ENCODE measurements around the gene CDX1. TPM values are rescaled to one million over a fixed set of nuclear protein-coding genes. Genes with fewer than 3 reads are reported as not detected.

CDX1 gene
- total RNA-seq, 2 donors from 2014 or later, result not detected

GRCh38 chr5:150136305-150137167 is 30.0 kb upstream of the CDX1 start:
- ATAC-seq (no peak), DNase-seq (no peak)
- H3K27me3 Mint-ChIP-seq, result peaks cover 24% of the 10 kb centered on the region
- H3K36me3 Mint-ChIP-seq (ENCODE audit: low read depth), result no peaks in the 10 kb centered on the region
- H3K27ac Mint-ChIP-seq, result no peak overlapping the region
- peaks cover 3% of the 10 kb centered on the region for H3K4me1 Mint-ChIP-seq
- no peaks in the 10 kb centered on the region for H3K9me3 ChIP-seq (ENCODE audit: control insufficient read depth, low read length, poor library complexity, severe bottlenecking)
- H3K4me3 Mint-ChIP-seq, result no peak overlapping the region

DNA sequence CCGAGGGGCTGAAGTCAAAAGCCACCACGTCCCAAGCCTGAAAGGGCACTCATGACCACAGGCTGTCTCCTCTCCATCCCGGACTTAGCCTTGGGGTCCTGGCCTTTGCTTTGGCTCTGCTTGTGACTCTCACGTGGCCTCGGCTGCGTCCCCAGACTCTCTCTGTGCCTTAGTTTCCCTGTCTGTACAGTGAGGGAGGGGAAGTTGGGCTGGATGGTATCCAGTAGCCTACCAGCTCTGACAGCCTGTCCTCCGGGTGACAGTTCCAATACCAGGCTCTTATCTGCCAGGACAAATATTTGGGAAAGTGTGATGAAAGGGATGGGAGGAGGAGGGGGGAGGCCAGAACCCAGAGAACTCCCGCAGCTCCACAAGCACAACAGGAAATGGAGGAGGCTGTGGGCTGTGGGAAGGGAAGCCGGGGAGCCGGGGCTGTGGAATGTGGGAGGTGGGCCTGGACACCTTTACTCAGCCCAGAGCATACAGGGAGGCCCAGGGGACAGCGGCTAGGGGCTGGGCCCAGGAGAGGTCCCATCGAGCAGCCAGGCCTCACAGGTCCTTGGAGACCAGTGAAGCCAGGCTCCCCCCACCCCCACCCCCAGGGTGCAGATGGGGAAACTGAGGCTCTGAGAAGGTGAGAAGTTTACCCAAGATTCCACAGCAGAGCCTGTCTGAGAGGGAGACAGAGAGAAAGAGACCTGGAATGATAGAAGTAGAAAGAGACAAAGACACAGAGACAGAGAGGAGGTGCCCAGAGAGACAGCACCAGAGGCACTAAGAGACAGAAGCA is 29.2 kb upstream of the CDX1 start:
- DNase-seq, result no peak
- ATAC-seq, result no peak
- no peak overlapping the region for H3K27ac Mint-ChIP-seq
- H3K36me3 Mint-ChIP-seq (ENCODE audit: low read depth), result no peaks in the 10 kb centered on the region
- no peaks in the 10 kb centered on the region for H3K9me3 ChIP-seq (ENCODE audit: control insufficient read depth, low read length, poor library complexity, severe bottlenecking)
- H3K27me3 Mint-ChIP-seq, result peaks cover 24% of the 10 kb centered on the region
- H3K4me1 Mint-ChIP-seq, result peaks cover 3% of the 10 kb centered on the region
- no peak overlapping the region for H3K4me3 Mint-ChIP-seq

- no peak for ATAC-seq
These were observed 28.6 kb upstream of the CDX1 start for GRCh38 chr5:150137997-150138396.

GRCh38 chr5:150138551-150139265 is 27.9 kb upstream of the CDX1 start:
- no peak overlapping the region for H3K4me3 Mint-ChIP-seq
- no peaks in the 10 kb centered on the region for H3K36me3 Mint-ChIP-seq (ENCODE audit: low read depth)
- H3K27me3 Mint-ChIP-seq, result peaks cover 24% of the 10 kb centered on the region
- DNase-seq (no peak), ATAC-seq (no peak)
- H3K9me3 ChIP-seq (ENCODE audit: control insufficient read depth, low read length, poor library complexity, severe bottlenecking), result no peaks in the 10 kb centered on the region
- peaks cover 7% of the 10 kb centered on the region for H3K4me1 Mint-ChIP-seq
- no peak overlapping the region for H3K27ac Mint-ChIP-seq

More at GRCh38 chr5:150137997-150138396, 28.6 kb upstream of the CDX1 start:
- no peak for DNase-seq
- H3K27ac Mint-ChIP-seq, result no peak overlapping the region
- H3K4me3 Mint-ChIP-seq, result no peak overlapping the region
- H3K27me3 Mint-ChIP-seq, result peaks cover 24% of the 10 kb centered on the region
- peaks cover 6% of the 10 kb centered on the region for H3K4me1 Mint-ChIP-seq
- no peaks in the 10 kb centered on the region for H3K9me3 ChIP-seq (ENCODE audit: control insufficient read depth, low read length, poor library complexity, severe bottlenecking)
- H3K36me3 Mint-ChIP-seq (ENCODE audit: low read depth), result no peaks in the 10 kb centered on the region

GRCh38 chr5:150139334-150139733 is 27.2 kb upstream of the CDX1 start:
- no peaks in the 10 kb centered on the region for H3K9me3 ChIP-seq (ENCODE audit: control insufficient read depth, low read length, poor library complexity, severe bottlenecking)
- DNase-seq (no peak), ATAC-seq (no peak)
- H3K4me3 Mint-ChIP-seq, result no peak overlapping the region
- H3K27me3 Mint-ChIP-seq, result peaks cover 28% of the 10 kb centered on the region
- peaks cover 7% of the 10 kb centered on the region for H3K4me1 Mint-ChIP-seq
- H3K27ac Mint-ChIP-seq, result no peak overlapping the region
- no peaks in the 10 kb centered on the region for H3K36me3 Mint-ChIP-seq (ENCODE audit: low read depth)

DNA sequence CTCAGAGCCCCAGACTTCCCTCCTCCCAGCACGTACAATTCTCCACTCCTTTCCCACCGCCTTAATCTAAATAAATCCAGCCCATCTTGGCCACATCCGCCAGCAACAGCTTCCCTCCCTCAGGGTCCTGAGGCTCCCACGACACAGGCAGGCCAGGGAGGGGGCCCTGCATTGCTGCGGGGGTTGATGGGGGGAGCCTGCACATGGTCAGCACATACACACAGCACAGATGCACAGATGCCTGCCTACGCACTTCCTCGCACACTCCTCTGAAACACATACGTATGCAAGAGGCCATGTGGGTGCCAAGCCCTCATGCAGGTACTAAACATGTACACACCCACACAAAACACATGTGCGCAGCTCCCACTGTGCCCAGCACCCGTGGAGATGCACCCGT is 25.7 kb upstream of the CDX1 start:
- Mint-ChIP-seq H3K27ac (no peak overlapping the region), H3K27me3 (peaks cover 19% of the 10 kb centered on the region), H3K4me3 (no peak overlapping the region), H3K4me1 (peaks cover 7% of the 10 kb centered on the region), H3K36me3 (ENCODE audit: low read depth) (peaks cover 2% of the 10 kb centered on the region)
- ATAC-seq (no peak), DNase-seq (no peak)
- no peaks in the 10 kb centered on the region for H3K9me3 ChIP-seq (ENCODE audit: control insufficient read depth, low read length, poor library complexity, severe bottlenecking)

- ATAC-seq, result no peak
- DNase-seq, result no peak
- Mint-ChIP-seq H3K27me3 (peaks cover 19% of the 10 kb centered on the region), H3K4me3 (no peak overlapping the region), H3K4me1 (peaks cover 7% of the 10 kb centered on the region), H3K36me3 (ENCODE audit: low read depth) (peaks cover 2% of the 10 kb centered on the region), H3K27ac (no peak overlapping the region)
- H3K9me3 ChIP-seq (ENCODE audit: control insufficient read depth, low read length, poor library complexity, severe bottlenecking), result no peaks in the 10 kb centered on the region
These were observed 24.9 kb upstream of the CDX1 start for GRCh38 chr5:150141544-150142184.

DNA sequence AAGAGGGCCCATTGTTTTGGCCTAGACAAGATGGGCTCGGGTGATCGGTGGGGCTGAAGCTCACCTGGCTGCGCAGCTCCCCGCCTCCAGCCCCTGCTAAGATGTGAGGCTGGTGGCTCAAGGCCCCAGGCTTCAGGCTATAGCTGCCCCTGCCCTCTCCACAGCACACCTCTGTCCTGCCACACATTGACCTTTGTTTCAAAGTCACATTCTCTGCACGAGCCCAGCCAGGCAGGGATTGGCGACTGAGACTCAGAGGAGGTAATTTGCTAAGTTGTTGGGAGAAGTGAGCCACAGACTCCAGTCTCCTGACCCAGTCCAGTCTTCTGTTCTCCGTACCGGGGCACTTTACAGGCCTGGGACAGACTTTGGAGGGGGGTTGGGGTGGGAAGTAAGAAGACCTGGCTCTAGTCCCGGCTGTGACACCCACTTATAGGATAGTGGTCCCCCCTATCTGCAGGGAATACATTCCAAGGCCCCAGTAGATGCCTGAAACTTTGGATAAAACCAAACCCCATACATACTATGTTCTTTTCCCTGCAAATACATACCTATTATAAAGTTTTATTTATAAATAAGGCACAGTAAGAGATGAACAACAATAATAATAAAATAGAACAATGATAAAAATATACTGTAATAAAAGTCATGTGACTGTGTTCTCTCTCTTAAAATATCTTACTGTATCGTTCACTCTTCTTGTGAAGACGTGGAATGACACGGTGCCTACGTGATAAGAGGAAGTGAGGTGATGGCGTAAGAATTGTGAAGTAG is 24.2 kb upstream of the CDX1 start:
- H3K4me1 Mint-ChIP-seq, result peaks cover 7% of the 10 kb centered on the region
- H3K9me3 ChIP-seq (ENCODE audit: control insufficient read depth, low read length, poor library complexity, severe bottlenecking), result no peaks in the 10 kb centered on the region
- H3K4me3 Mint-ChIP-seq, result no peak overlapping the region
- H3K27ac Mint-ChIP-seq, result no peak overlapping the region
- peaks cover 2% of the 10 kb centered on the region for H3K36me3 Mint-ChIP-seq (ENCODE audit: low read depth)
- no peak for DNase-seq
- H3K27me3 Mint-ChIP-seq, result peaks cover 16% of the 10 kb centered on the region
- no peak for ATAC-seq

DNA sequence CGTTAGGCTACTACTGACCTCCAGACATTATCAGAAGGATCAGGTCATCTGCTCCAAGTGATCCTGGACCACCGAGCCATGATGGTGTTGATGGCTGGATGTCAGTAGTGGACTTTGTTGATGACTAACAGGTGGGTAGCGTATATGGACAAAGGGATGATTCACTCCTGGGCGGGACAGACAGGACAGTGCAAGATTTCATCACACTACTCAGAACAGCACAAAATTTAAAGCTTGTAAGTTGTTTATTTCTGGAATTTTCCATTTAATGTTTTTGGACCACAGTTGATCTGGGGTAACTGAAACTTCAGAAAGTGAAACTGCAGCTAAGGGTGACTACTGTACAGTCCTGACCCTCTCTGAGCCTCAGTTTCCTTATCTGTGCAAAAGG is 23.6 kb upstream of the CDX1 start:
- Mint-ChIP-seq H3K27ac (no peak overlapping the region), H3K4me1 (peaks cover 4% of the 10 kb centered on the region), H3K4me3 (no peak overlapping the region), H3K27me3 (peaks cover 11% of the 10 kb centered on the region), H3K36me3 (ENCODE audit: low read depth) (peaks cover 2% of the 10 kb centered on the region)
- no peaks in the 10 kb centered on the region for H3K9me3 ChIP-seq (ENCODE audit: control insufficient read depth, low read length, poor library complexity, severe bottlenecking)
- DNase-seq (no peak), ATAC-seq (no peak)

GRCh38 chr5:150143350-150144245 is 23.0 kb upstream of the CDX1 start:
- no peak for ATAC-seq
- Mint-ChIP-seq H3K27ac (no peak overlapping the region), H3K4me3 (no peak overlapping the region), H3K27me3 (peaks cover 16% of the 10 kb centered on the region), H3K4me1 (peaks cover 4% of the 10 kb centered on the region), H3K36me3 (ENCODE audit: low read depth) (peaks cover 2% of the 10 kb centered on the region)
- H3K9me3 ChIP-seq (ENCODE audit: control insufficient read depth, low read length, poor library complexity, severe bottlenecking), result no peaks in the 10 kb centered on the region
- no peak for DNase-seq

DNA sequence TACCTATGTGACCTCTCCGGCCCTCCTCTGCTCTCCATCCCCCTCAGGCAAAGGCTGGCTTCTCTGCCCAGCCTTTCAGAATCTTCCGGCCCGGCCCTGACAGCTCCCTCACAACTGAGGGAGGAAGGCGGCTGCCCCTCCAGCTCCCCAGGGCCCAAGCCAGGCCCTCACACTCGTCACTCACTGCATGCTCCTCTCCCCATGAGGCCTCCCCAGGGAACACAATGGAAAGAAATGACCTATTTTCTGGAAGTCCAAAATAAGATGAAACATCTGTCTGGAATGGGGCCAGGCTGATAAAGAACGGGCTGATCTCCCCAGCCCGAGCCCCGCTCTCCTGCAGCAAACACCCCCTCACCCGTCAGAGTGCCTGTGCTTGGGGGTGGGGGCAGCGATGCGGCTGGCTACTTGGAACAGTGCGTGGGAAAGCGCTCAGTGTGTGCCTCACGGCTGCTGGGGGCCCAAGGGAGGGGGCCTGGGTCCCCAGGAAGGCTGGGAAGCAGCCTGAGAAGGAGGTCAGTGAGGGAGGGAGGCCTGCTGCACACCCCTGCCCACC is 22.3 kb upstream of the CDX1 start:
- Mint-ChIP-seq H3K4me3 (no peak overlapping the region), H3K36me3 (ENCODE audit: low read depth) (peaks cover 2% of the 10 kb centered on the region), H3K27ac (no peak overlapping the region), H3K4me1 (peaks cover 4% of the 10 kb centered on the region), H3K27me3 (peaks cover 22% of the 10 kb centered on the region)
- no peaks in the 10 kb centered on the region for H3K9me3 ChIP-seq (ENCODE audit: control insufficient read depth, low read length, poor library complexity, severe bottlenecking)
- no peak for DNase-seq
- no peak for ATAC-seq
